Measurements from ENCODE around the gene CERT1.

CERT1 gene

GRCh38 chr5:75475364-75475763 is 36.1 kb downstream of the CERT1 start:
- H3K9me3 Mint-ChIP-seq, result peaks cover 27% of the 10 kb centered on the region
- no peaks in the 10 kb centered on the region for H3K27me3 Mint-ChIP-seq
- DNase-seq (no peak), ATAC-seq (no peak)
- no peak overlapping the region for H3K27ac Mint-ChIP-seq
- peaks cover 10% of the 10 kb centered on the region for H3K4me1 Mint-ChIP-seq
- peaks cover 36% of the 10 kb centered on the region for H3K36me3 Mint-ChIP-seq (ENCODE audit: low read depth)
- H3K4me3 Mint-ChIP-seq, result no peak overlapping the region

GRCh38 chr5:75473463-75473862 is 38.0 kb downstream of the CERT1 start:
- DNase-seq (no peak), ATAC-seq (no peak)
- Mint-ChIP-seq H3K27ac (no peak overlapping the region), H3K4me1 (peaks cover 4% of the 10 kb centered on the region), H3K36me3 (ENCODE audit: low read depth) (peaks cover 52% of the 10 kb centered on the region), H3K9me3 (peaks cover 31% of the 10 kb centered on the region), H3K27me3 (no peaks in the 10 kb centered on the region), H3K4me3 (no peak overlapping the region)

- DNase-seq (no peak), ATAC-seq (no peak)
- Mint-ChIP-seq H3K4me3 (no peak overlapping the region), H3K9me3 (peaks cover 34% of the 10 kb centered on the region), H3K27ac (no peak overlapping the region), H3K36me3 (ENCODE audit: low read depth) (peaks cover 56% of the 10 kb centered on the region), H3K4me1 (peaks cover 4% of the 10 kb centered on the region), H3K27me3 (no peaks in the 10 kb centered on the region)
Observed at GRCh38 chr5:75472973-75473372, 38.5 kb downstream of the CERT1 start.

- Mint-ChIP-seq H3K27ac (no peak overlapping the region), H3K9me3 (peaks cover 37% of the 10 kb centered on the region), H3K36me3 (ENCODE audit: low read depth) (peaks cover 56% of the 10 kb centered on the region), H3K27me3 (no peaks in the 10 kb centered on the region), H3K4me3 (no peak overlapping the region), H3K4me1 (peaks cover 11% of the 10 kb centered on the region)
- ATAC-seq (no peak), DNase-seq (no peak)
Observed at GRCh38 chr5:75471193-75471592, 40.2 kb downstream of the CERT1 start.

- ATAC-seq (no peak), DNase-seq (no peak)
- no peak overlapping the region for H3K27ac Mint-ChIP-seq
- peaks cover 49% of the 10 kb centered on the region for H3K36me3 Mint-ChIP-seq (ENCODE audit: low read depth)
- peaks cover 22% of the 10 kb centered on the region for H3K4me1 Mint-ChIP-seq
- no peak overlapping the region for H3K4me3 Mint-ChIP-seq
- no peaks in the 10 kb centered on the region for H3K27me3 Mint-ChIP-seq
- peaks cover 37% of the 10 kb centered on the region for H3K9me3 Mint-ChIP-seq
Observed at GRCh38 chr5:75469017-75469416, 42.4 kb downstream of the CERT1 start.

GRCh38 chr5:75468593-75468992 is 42.8 kb downstream of the CERT1 start:
- no peak overlapping the region for H3K4me3 Mint-ChIP-seq
- peaks cover 25% of the 10 kb centered on the region for H3K4me1 Mint-ChIP-seq

GRCh38 chr5:75466006-75466716 is 45.3 kb downstream of the CERT1 start:
- no peak for ATAC-seq
- H3K27ac Mint-ChIP-seq, result no peak overlapping the region

More at GRCh38 chr5:75468593-75468992, 42.8 kb downstream of the CERT1 start:
- DNase-seq (no peak), ATAC-seq (no peak)
- peaks cover 49% of the 10 kb centered on the region for H3K36me3 Mint-ChIP-seq (ENCODE audit: low read depth)
- no peaks in the 10 kb centered on the region for H3K27me3 Mint-ChIP-seq
- no peak overlapping the region for H3K27ac Mint-ChIP-seq
- H3K9me3 Mint-ChIP-seq, result peaks cover 37% of the 10 kb centered on the region

GRCh38 chr5:75465480-75465879 is 45.9 kb downstream of the CERT1 start:
- DNase-seq (no peak), ATAC-seq (no peak)
- H3K4me3 Mint-ChIP-seq, result no peak overlapping the region
- no peak overlapping the region for H3K27ac Mint-ChIP-seq
- peaks cover 35% of the 10 kb centered on the region for H3K36me3 Mint-ChIP-seq (ENCODE audit: low read depth)
- peaks cover 49% of the 10 kb centered on the region for H3K4me1 Mint-ChIP-seq
- H3K27me3 Mint-ChIP-seq, result no peaks in the 10 kb centered on the region
- H3K9me3 Mint-ChIP-seq, result peaks cover 22% of the 10 kb centered on the region

More at GRCh38 chr5:75466006-75466716, 45.3 kb downstream of the CERT1 start:
- Mint-ChIP-seq H3K9me3 (peaks cover 28% of the 10 kb centered on the region), H3K4me3 (no peak overlapping the region), H3K4me1 (peaks cover 42% of the 10 kb centered on the region), H3K27me3 (no peaks in the 10 kb centered on the region), H3K36me3 (ENCODE audit: low read depth) (peaks cover 41% of the 10 kb centered on the region)
- no peak for DNase-seq

GRCh38 chr5:75463726-75464125 is 47.7 kb downstream of the CERT1 start:
- H3K4me1 Mint-ChIP-seq, result peaks cover 49% of the 10 kb centered on the region
- H3K27ac Mint-ChIP-seq, result no peak overlapping the region
- no peak for DNase-seq
- H3K36me3 Mint-ChIP-seq (ENCODE audit: low read depth), result peaks cover 26% of the 10 kb centered on the region
- H3K9me3 Mint-ChIP-seq, result peaks cover 9% of the 10 kb centered on the region
- no peaks in the 10 kb centered on the region for H3K27me3 Mint-ChIP-seq
- no peak for ATAC-seq
- no peak overlapping the region for H3K4me3 Mint-ChIP-seq

- no peak overlapping the region for H3K27ac Mint-ChIP-seq
- DNase-seq (no peak), ATAC-seq (no peak)
- no peaks in the 10 kb centered on the region for H3K9me3 Mint-ChIP-seq
- H3K36me3 Mint-ChIP-seq (ENCODE audit: low read depth), result peaks cover 25% of the 10 kb centered on the region
- no peaks in the 10 kb centered on the region for H3K27me3 Mint-ChIP-seq
- H3K4me1 Mint-ChIP-seq, result peaks cover 43% of the 10 kb centered on the region
- H3K4me3 Mint-ChIP-seq, result no peak overlapping the region
Observed at GRCh38 chr5:75461679-75462078, 49.8 kb downstream of the CERT1 start.

GRCh38 chr5:75460942-75461610 is 50.4 kb downstream of the CERT1 start:
- Mint-ChIP-seq H3K36me3 (ENCODE audit: low read depth) (peaks cover 26% of the 10 kb centered on the region), H3K27ac (no peak overlapping the region), H3K27me3 (no peaks in the 10 kb centered on the region), H3K9me3 (no peaks in the 10 kb centered on the region), H3K4me1 (peaks cover 37% of the 10 kb centered on the region), H3K4me3 (no peak overlapping the region)
- ATAC-seq (no peak), DNase-seq (no peak)

GRCh38 chr5:75460532-75460931 is 50.9 kb downstream of the CERT1 start:
- Mint-ChIP-seq H3K4me1 (peaks cover 36% of the 10 kb centered on the region), H3K9me3 (no peaks in the 10 kb centered on the region), H3K27me3 (no peaks in the 10 kb centered on the region), H3K27ac (no peak overlapping the region), H3K4me3 (no peak overlapping the region), H3K36me3 (ENCODE audit: low read depth) (peaks cover 30% of the 10 kb centered on the region)
- DNase-seq, result no peak
- ATAC-seq, result no peak

GRCh38 chr5:75457691-75458090 is 53.7 kb downstream of the CERT1 start:
- no peak overlapping the region for H3K27ac Mint-ChIP-seq
- no peak overlapping the region for H3K4me3 Mint-ChIP-seq
- no peak for DNase-seq
- peaks cover 43% of the 10 kb centered on the region for H3K36me3 Mint-ChIP-seq (ENCODE audit: low read depth)
- ATAC-seq, result no peak
- no peaks in the 10 kb centered on the region for H3K27me3 Mint-ChIP-seq
- H3K9me3 Mint-ChIP-seq, result no peaks in the 10 kb centered on the region
- peaks cover 19% of the 10 kb centered on the region for H3K4me1 Mint-ChIP-seq

GRCh38 chr5:75457161-75457560 is 54.3 kb downstream of the CERT1 start:
- H3K9me3 Mint-ChIP-seq, result no peaks in the 10 kb centered on the region
- ATAC-seq, result no peak
- no peak for DNase-seq

GRCh38 chr5:75450069-75450468 is 61.4 kb downstream of the CERT1 start:
- ATAC-seq, result no peak
- Mint-ChIP-seq H3K4me3 (no peak overlapping the region), H3K9me3 (peaks cover 29% of the 10 kb centered on the region), H3K4me1 (no peaks in the 10 kb centered on the region), H3K36me3 (ENCODE audit: low read depth) (peaks cover 61% of the 10 kb centered on the region), H3K27ac (no peak overlapping the region), H3K27me3 (no peaks in the 10 kb centered on the region)
- DNase-seq, result no peak

More at GRCh38 chr5:75457161-75457560, 54.3 kb downstream of the CERT1 start:
- Mint-ChIP-seq H3K4me3 (no peak overlapping the region), H3K36me3 (ENCODE audit: low read depth) (peaks cover 41% of the 10 kb centered on the region), H3K4me1 (peaks cover 16% of the 10 kb centered on the region), H3K27me3 (no peaks in the 10 kb centered on the region), H3K27ac (no peak overlapping the region)
